Hepatocyte (in vitro differentiated cells): ENCODE data around the gene NPRL2. TPM values are rescaled to one million over a fixed set of nuclear protein-coding genes. Genes with fewer than 3 reads are reported as not detected.

ENCODE experiments used
- DNase-seq: peaks from one replicate; pipeline ENCODE4 v3.0.0-alpha.2; 2016; ENCODE audit warnings: low spot score
- H2AFZ ChIP-seq: fragments of 200-600 bp; sonication (generic); 2 replicates; pipeline ENCODE4 v1.6.0; 2016; ENCODE audit warnings: antibody characterized with exemption, mild to moderate bottlenecking
- H3K27ac ChIP-seq: fragments of 200-600 bp; sonication (generic); 2 replicates; pipeline ENCODE4 v1.5.1; 2016; ENCODE audit warnings: mild to moderate bottlenecking
- H3K27me3 ChIP-seq: fragments of 200-600 bp; sonication (generic); 2 replicates; pipeline ENCODE4 v1.6.1; 2016
- H3K36me3 ChIP-seq: fragments of 200-600 bp; sonication (generic); replicated peaks from 2 replicates; pipeline ENCODE4 v1.5.1; 2016; ENCODE audit warnings: low read depth; ENCODE audit not compliant: insufficient read depth
- H3K4me1 ChIP-seq: fragments of 200-600 bp; sonication (generic); 2 replicates; pipeline ENCODE4 v1.5.1; 2016; ENCODE audit warnings: mild to moderate bottlenecking, moderate library complexity; ENCODE audit not compliant: insufficient read depth
- H3K4me2 ChIP-seq: fragments of 200-600 bp; sonication (generic); 2 replicates; pipeline ENCODE4 v1.6.0; 2016
- H3K4me3 ChIP-seq: fragments of 200-600 bp; sonication (generic); 2 replicates; pipeline ENCODE4 v1.5.1; 2016; ENCODE audit warnings: mild to moderate bottlenecking
- H3K79me2 ChIP-seq: fragments of 200-600 bp; sonication (generic); 2 replicates; pipeline ENCODE4 v1.6.0; 2017; ENCODE audit warnings: mild to moderate bottlenecking
- H3K9me2 ChIP-seq: fragments of 200-600 bp; sonication (generic); replicated peaks from 2 replicates; pipeline ENCODE4 v1.6.0; 2017; ENCODE audit warnings: mild to moderate bottlenecking; ENCODE audit not compliant: insufficient read depth
- H3K9me3 ChIP-seq: fragments of 200-600 bp; sonication (generic); 2 replicates; pipeline ENCODE4 v1.5.1; 2016; ENCODE audit warnings: low read depth, mild to moderate bottlenecking
- H4K20me1 ChIP-seq: fragments of 200-600 bp; sonication (generic); 2 replicates; pipeline ENCODE4 v1.6.0; 2016; ENCODE audit warnings: mild to moderate bottlenecking; ENCODE audit not compliant: insufficient read depth, poor library complexity, severe bottlenecking
- CTCF ChIP-seq: fragments of 200-600 bp; sonication (generic); IDR thresholded peaks from 2 replicates; pipeline ENCODE4 v1.5.1; 2016; ENCODE audit warnings: antibody characterized with exemption, mild to moderate bottlenecking; ENCODE audit not compliant: poor library complexity
- EZH2 ChIP-seq: fragments of 200-600 bp; sonication (generic); IDR thresholded peaks from 2 replicates; pipeline ENCODE4 v1.6.1; 2016; ENCODE audit warnings: antibody characterized with exemption, mild to moderate bottlenecking, borderline replicate concordance
- EZH2phosphoT487 ChIP-seq: fragments of 200-600 bp; sonication (generic); IDR thresholded peaks from one replicate; pipeline ENCODE4 v1.6.1; 2018; ENCODE audit warnings: antibody characterized with exemption, mild to moderate bottlenecking, low read depth, moderate library complexity; ENCODE audit not compliant: unreplicated experiment, severe bottlenecking
- WGBS: methylation state at CpG from one replicate; pipeline ENCODE4 v1.1.6; 2016; ENCODE audit warnings: low lambda C conversion rate; ENCODE audit errors: missing lambda C conversion rate; 5-methylcytosine and 5-hydroxymethylcytosine counted together
- polyA plus RNA-seq: library from polyadenylated mRNA; unstranded; fragments of >200 nt; fragmentation: Nextera tagmentation; extraction: Ambion mirVana; gene quantifications from 2 replicates; pipeline ENCODE4 v1.2.1, GENCODE V29; 2016
- total RNA-seq: library from RNA; depleted of rRNA; stranded (reverse); fragments of >200 nt; gene quantifications from 2 replicates; pipeline ENCODE4 v1.2.3, GENCODE V29; 2014

Gene NPRL2
- total and polyA plus RNA-seq, 2 experiments from 2014 or later: 22.3 to 27.0 TPM

GRCh38 chr3:50378757-50379156 lies 28.2 kb upstream of the NPRL2 start:
- WGBS: 86% methylated on average over 16 of the region's 17 CpGs
- TF ChIP-seq EZH2: no peak
- no peak for TF ChIP-seq EZH2phosphoT487
- TF ChIP-seq CTCF: no peak
- H3K4me1 ChIP-seq: no peaks in the 10 kb centered on the region

GRCh38 chr3:50378024-50378423 lies 27.4 kb upstream of the NPRL2 start:
- Histone ChIP-seq H3K27ac (no peak overlapping the region), H3K79me2 (no peaks in the 10 kb centered on the region), H3K9me2 (no peaks in the 10 kb centered on the region), H2AFZ (no peak overlapping the region), H3K36me3 (no peaks in the 10 kb centered on the region), H3K9me3 (no peaks in the 10 kb centered on the region), H3K4me1 (peaks cover 2% of the 10 kb centered on the region), H3K4me2 (no peak overlapping the region), H4K20me1 (no peaks in the 10 kb centered on the region), H3K27me3 (no peaks in the 10 kb centered on the region), H3K4me3 (no peak overlapping the region)
- WGBS: 87% methylated on average over 6 of the region's 6 CpGs
- TF ChIP-seq EZH2 (no peak), CTCF (no peak), EZH2phosphoT487 (no peak)
- no peak for DNase-seq

More at GRCh38 chr3:50378757-50379156, 28.2 kb upstream of the NPRL2 start:
- Histone ChIP-seq H3K27ac (no peak overlapping the region), H2AFZ (no peak overlapping the region), H3K4me3 (no peak overlapping the region), H3K9me2 (no peaks in the 10 kb centered on the region), H3K9me3 (no peaks in the 10 kb centered on the region), H3K27me3 (no peaks in the 10 kb centered on the region), H3K79me2 (no peaks in the 10 kb centered on the region), H4K20me1 (no peaks in the 10 kb centered on the region), H3K36me3 (no peaks in the 10 kb centered on the region), H3K4me2 (no peak overlapping the region)
- no peak for DNase-seq

GRCh38 chr3:50375258-50375931 lies 24.8 kb upstream of the NPRL2 start:
- no peak overlapping the region for H3K4me2 ChIP-seq
- H4K20me1 ChIP-seq: no peaks in the 10 kb centered on the region
- TF ChIP-seq CTCF (peak; percentile 3), EZH2phosphoT487 (no peak), EZH2 (no peak)
- H3K36me3 ChIP-seq: no peaks in the 10 kb centered on the region
- peaks cover 3% of the 10 kb centered on the region for H3K4me1 ChIP-seq
- H3K9me3 ChIP-seq: no peaks in the 10 kb centered on the region
- no peaks in the 10 kb centered on the region for H3K27me3 ChIP-seq
- no peak overlapping the region for H3K27ac ChIP-seq
- H2AFZ ChIP-seq: no peak overlapping the region
- no peaks in the 10 kb centered on the region for H3K9me2 ChIP-seq
- WGBS: 71% methylated on average over 7 of the region's 7 CpGs
- H3K4me3 ChIP-seq: no peak overlapping the region
- H3K79me2 ChIP-seq: no peaks in the 10 kb centered on the region
- no peak for DNase-seq
